ENCODE results near the gene CAB39.

The CAB39 gene

GRCh38 chr2:230758566-230759480 lies 46.2 kb downstream of the CAB39 start:
- DNase-seq: no peak

- DNase-seq: no peak
These were observed 47.0 kb downstream of the CAB39 start for GRCh38 chr2:230759481-230760167.

GRCh38 chr2:230761704-230762103 lies 49.1 kb downstream of the CAB39 start:
- DNase-seq: no peak

GRCh38 chr2:230762317-230762896 lies 49.8 kb downstream of the CAB39 start:
- DNase-seq: no peak

GRCh38 chr2:230764346-230764745 lies 51.7 kb downstream of the CAB39 start:
- DNase-seq: no peak

GRCh38 chr2:230765611-230766300 lies 53.1 kb downstream of the CAB39 start:
- DNase-seq: no peak

- no peak for DNase-seq
These were observed 55.3 kb downstream of the CAB39 start for GRCh38 chr2:230767862-230768388.

GRCh38 chr2:230770804-230771203 lies 58.2 kb downstream of the CAB39 start:
- no peak for DNase-seq

GRCh38 chr2:230772156-230772555 lies 59.5 kb downstream of the CAB39 start:
- no peak for DNase-seq

- no peak for DNase-seq
These were observed 60.6 kb downstream of the CAB39 start for GRCh38 chr2:230773039-230773773.

GRCh38 chr2:230774348-230774951 lies 61.8 kb downstream of the CAB39 start:
- DNase-seq: no peak

- no peak for DNase-seq
These were observed 63.1 kb downstream of the CAB39 start for GRCh38 chr2:230775737-230776136.

- no peak for DNase-seq
These were observed 65.1 kb downstream of the CAB39 start for GRCh38 chr2:230777721-230778120.

GRCh38 chr2:230778350-230779063 lies 65.9 kb downstream of the CAB39 start:
- no peak for DNase-seq

GRCh38 chr2:230779126-230779525 lies 66.5 kb downstream of the CAB39 start:
- no peak for DNase-seq

- no peak for DNase-seq
These were observed 67.0 kb downstream of the CAB39 start for GRCh38 chr2:230779607-230780006.

GRCh38 chr2:230781130-230781797 lies 68.6 kb downstream of the CAB39 start:
- DNase-seq: no peak

- no peak for DNase-seq
These were observed 70.5 kb downstream of the CAB39 start for GRCh38 chr2:230783101-230783500.

- no peak for DNase-seq
These were observed 72.2 kb downstream of the CAB39 start for GRCh38 chr2:230784795-230785194.

GRCh38 chr2:230785346-230785745 lies 72.7 kb downstream of the CAB39 start:
- DNase-seq: no peak

All from midbrain (tissue), 1 donor.